ENCODE results near the gene ZNF569. TPM values are rescaled to one million over a fixed set of nuclear protein-coding genes. Genes with fewer than 3 reads are reported as not detected.
A peak's percentile ranks its signal among the peaks of the same experiment; 100 is the strongest.
"Not testable (repeated sequence)": the region's sequence is repeated elsewhere in the genome, so short reads cannot be mapped to it uniquely, and the experiment has no call there.

The ZNF569 gene
- total RNA-seq, 3 donors from 2014 or later, result 4.8 to 5.3 (median 5.1) TPM

DNA sequence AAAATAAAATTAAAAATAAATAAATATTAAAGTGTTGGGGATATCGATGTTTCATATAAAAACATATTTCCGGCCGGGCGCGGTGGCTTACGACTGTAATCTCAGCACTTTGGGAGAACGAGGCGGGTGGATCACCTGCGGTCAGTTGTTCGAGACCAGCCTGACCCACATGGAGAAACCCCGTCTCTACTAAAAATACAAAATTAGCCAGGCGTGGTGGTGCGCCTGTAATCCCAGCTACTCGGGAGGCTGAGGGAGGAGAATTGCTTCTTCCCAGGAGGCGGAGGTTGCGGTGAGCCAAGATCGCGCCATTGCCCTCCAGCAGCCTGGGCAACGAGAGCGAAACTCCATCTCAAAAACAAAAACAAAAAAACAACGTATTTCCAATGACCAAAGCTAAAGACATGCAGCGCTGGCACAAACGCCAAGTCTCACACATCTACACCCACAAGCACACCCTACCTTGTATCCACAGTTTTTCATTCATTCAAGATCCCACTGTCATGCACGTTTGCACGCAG lies 907 bp downstream of the ZNF569 start:
- Mint-ChIP-seq H3K9me3 (peaks cover 11% of the 10 kb centered on the region), H3K4me3 (peak overlapping the region; percentile 98), H3K4me1 (ENCODE audit: low read depth) (peaks cover 39% of the 10 kb centered on the region), H3K27me3 (ENCODE audit: low read depth) (no peaks in the 10 kb centered on the region), H3K36me3 (ENCODE audit: insufficient read depth) (peaks cover 21% of the 10 kb centered on the region)
- ATAC-seq, result no peak
- no peak for DNase-seq

- no peaks in the 10 kb centered on the region for H3K4me1 Mint-ChIP-seq (ENCODE audit: low read depth)
- DNase-seq (no peak), ATAC-seq (no peak)
- H3K36me3 Mint-ChIP-seq (ENCODE audit: insufficient read depth), result peaks cover 44% of the 10 kb centered on the region
- no peak overlapping the region for H3K4me3 Mint-ChIP-seq
- peaks cover 73% of the 10 kb centered on the region for H3K9me3 Mint-ChIP-seq
- no peaks in the 10 kb centered on the region for H3K27me3 Mint-ChIP-seq (ENCODE audit: low read depth)
Observed at GRCh38 chr19:37452500-37453245, 14.6 kb downstream of the ZNF569 start.

- H3K36me3 Mint-ChIP-seq (ENCODE audit: insufficient read depth), result peaks cover 51% of the 10 kb centered on the region
- H3K4me1 Mint-ChIP-seq (ENCODE audit: low read depth), result no peaks in the 10 kb centered on the region
- ATAC-seq (no peak), DNase-seq (no peak)
- H3K9me3 Mint-ChIP-seq, result peaks cover 48% of the 10 kb centered on the region
- H3K4me3 Mint-ChIP-seq, result no peak overlapping the region
- H3K27me3 Mint-ChIP-seq (ENCODE audit: low read depth), result no peaks in the 10 kb centered on the region
Observed at GRCh38 chr19:37413313-37414084, 53.7 kb downstream of the ZNF569 start.

DNA sequence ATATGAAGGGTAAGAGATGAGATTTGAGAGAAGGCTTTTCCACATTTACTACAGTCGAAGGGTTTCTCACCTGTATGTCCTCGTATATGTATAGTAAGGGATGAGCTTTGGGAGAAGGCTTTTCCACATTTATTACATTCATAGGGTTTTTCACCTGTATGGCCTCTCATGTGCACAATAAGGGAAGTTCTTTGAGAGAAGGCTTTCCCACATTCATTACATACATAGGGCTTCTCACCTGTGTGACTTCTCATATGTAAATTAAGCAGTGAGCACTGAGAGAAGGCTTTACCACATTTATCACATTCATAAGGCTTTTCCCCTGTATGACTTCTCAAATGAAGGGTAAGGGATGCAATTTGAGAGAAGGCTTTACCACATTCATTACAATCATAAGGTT lies 54.5 kb downstream of the ZNF569 start:
- ATAC-seq (no peak), DNase-seq (no peak)
- no peaks in the 10 kb centered on the region for H3K27me3 Mint-ChIP-seq (ENCODE audit: low read depth)
- no peaks in the 10 kb centered on the region for H3K4me1 Mint-ChIP-seq (ENCODE audit: low read depth)
- H3K36me3 Mint-ChIP-seq (ENCODE audit: insufficient read depth), result peaks cover 48% of the 10 kb centered on the region
- H3K9me3 Mint-ChIP-seq, result peaks cover 50% of the 10 kb centered on the region
- no peak overlapping the region for H3K4me3 Mint-ChIP-seq

GRCh38 chr19:37406140-37406846 lies 61.0 kb downstream of the ZNF569 start:
- H3K4me3 Mint-ChIP-seq; H3K4me1 Mint-ChIP-seq (ENCODE audit: low read depth); ATAC-seq; DNase-seq; H3K27me3 Mint-ChIP-seq (ENCODE audit: low read depth): not testable (repeated sequence)
- H3K36me3 Mint-ChIP-seq (ENCODE audit: insufficient read depth), result peaks cover 11% of the 10 kb centered on the region
- peaks cover 40% of the 10 kb centered on the region for H3K9me3 Mint-ChIP-seq

DNA sequence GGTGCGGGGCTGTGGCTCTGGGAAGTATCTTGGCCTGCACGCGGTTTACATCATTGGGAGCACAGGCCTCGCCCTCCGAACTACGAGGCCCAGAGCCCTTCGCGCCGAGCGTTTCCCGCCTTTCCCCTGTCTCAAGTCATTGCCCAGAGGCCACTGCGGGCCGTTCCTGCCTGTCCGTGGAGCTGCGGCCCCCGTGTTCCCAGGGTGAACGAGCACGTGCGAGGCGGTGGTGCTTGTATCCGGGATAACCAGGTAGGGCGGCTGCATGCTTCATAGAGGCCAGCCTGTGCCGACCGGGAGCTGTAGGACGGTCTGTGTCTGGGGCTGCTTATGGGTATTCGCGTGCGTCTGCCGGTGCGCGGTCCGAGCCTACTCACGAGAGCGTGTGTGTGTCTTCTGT lies 63.8 kb downstream of the ZNF569 start:
- no peak overlapping the region for H3K4me3 Mint-ChIP-seq
- H3K36me3 Mint-ChIP-seq (ENCODE audit: insufficient read depth), result peaks cover 4% of the 10 kb centered on the region
- DNase-seq (no peak), ATAC-seq (no peak)
- H3K4me1 Mint-ChIP-seq (ENCODE audit: low read depth), result no peaks in the 10 kb centered on the region
- H3K27me3 Mint-ChIP-seq (ENCODE audit: low read depth), result no peaks in the 10 kb centered on the region
- H3K9me3 Mint-ChIP-seq, result peaks cover 45% of the 10 kb centered on the region

- ATAC-seq, result no peak
- Mint-ChIP-seq H3K4me3 (no peak overlapping the region), H3K4me1 (ENCODE audit: low read depth) (no peaks in the 10 kb centered on the region), H3K27me3 (ENCODE audit: low read depth) (no peaks in the 10 kb centered on the region), H3K9me3 (peaks cover 43% of the 10 kb centered on the region), H3K36me3 (ENCODE audit: insufficient read depth) (peaks cover 2% of the 10 kb centered on the region)
- no peak for DNase-seq
Observed at GRCh38 chr19:37401078-37401477, 66.2 kb downstream of the ZNF569 start.

GRCh38 chr19:37391399-37391798 lies 75.8 kb downstream of the ZNF569 start:
- not testable (repeated sequence) for H3K27me3 Mint-ChIP-seq (ENCODE audit: low read depth); DNase-seq; H3K4me1 Mint-ChIP-seq (ENCODE audit: low read depth); H3K4me3 Mint-ChIP-seq; ATAC-seq
- Mint-ChIP-seq H3K36me3 (ENCODE audit: insufficient read depth) (peaks cover 36% of the 10 kb centered on the region), H3K9me3 (peaks cover 57% of the 10 kb centered on the region)

DNA sequence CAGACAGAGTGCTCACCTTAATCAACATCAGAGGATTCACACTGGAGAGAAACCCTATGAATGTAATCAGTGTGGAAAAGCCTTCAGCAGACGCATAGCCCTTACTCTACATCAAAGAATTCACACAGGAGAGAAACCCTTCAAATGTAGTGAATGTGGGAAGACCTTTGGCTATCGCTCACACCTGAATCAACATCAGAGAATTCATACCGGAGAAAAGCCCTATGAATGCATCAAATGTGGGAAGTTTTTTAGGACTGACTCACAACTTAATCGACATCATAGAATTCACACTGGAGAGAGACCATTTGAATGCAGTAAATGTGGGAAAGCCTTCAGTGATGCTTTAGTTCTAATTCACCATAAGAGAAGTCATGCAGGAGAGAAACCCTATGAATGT lies 78.0 kb downstream of the ZNF569 start:
- Mint-ChIP-seq H3K9me3 (peaks cover 61% of the 10 kb centered on the region), H3K4me3 (no peak overlapping the region), H3K4me1 (ENCODE audit: low read depth) (no peaks in the 10 kb centered on the region), H3K27me3 (ENCODE audit: low read depth) (no peaks in the 10 kb centered on the region), H3K36me3 (ENCODE audit: insufficient read depth) (peaks cover 50% of the 10 kb centered on the region)
- DNase-seq (no peak), ATAC-seq (no peak)

DNA sequence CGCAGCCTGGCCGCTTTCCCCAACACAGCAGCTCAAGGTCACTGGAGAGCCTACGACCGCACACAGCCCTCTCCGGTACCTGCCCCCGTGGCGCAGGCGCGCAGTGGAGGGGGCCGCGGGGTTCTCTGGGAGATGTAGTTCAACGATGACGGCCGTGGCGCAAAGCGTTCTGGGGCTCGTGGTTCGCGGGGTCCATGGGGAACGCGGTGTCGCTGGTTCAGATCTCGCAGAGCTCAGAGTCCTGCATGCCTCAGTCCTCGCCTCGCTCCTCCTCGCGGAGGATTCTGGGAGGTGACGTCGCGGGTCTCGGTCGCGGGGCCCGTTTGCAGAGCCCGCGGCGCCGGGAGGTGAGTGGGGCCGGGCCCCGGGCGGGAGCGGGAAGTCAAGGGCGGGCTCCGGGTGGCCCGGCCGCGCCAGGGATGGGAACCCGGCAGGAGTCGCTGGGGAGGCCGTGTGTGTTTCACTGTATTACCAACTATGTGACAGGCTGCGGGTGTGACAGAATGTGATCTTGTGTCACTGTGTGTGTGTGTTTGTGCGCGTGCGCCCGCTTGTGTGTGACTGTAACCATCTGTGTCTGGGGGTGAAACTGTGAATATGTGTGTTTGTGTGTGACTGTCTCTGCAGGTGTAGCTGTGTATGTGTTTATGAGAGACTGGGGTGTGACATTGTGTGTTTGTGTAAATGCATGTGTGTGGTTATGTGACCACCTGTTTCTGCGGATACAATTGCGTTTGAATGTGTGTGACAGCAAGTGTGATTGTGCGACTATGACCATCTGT lies 96.2 kb downstream of the ZNF569 start, which contains the start of gene ZNF527:
Gene ZNF527 (plus strand): TSS at position 220 of the 782 bp plus-strand sequence. CDS start 3,100 bp downstream, outside the sequence.
- DNase-seq, result peak; percentile 93

GRCh38 chr19:37370386-37370879 lies 96.8 kb downstream of the ZNF569 start:
- peak; percentile 28 to 42 for ATAC-seq

More for the DNA sequence above, 96.2 kb downstream of the ZNF569 start, which contains the start of gene ZNF527:
- Mint-ChIP-seq H3K4me1 (ENCODE audit: low read depth) (peaks cover 17% of the 10 kb centered on the region), H3K36me3 (ENCODE audit: insufficient read depth) (peaks cover 7% of the 10 kb centered on the region), H3K4me3 (peak within 1 kb of the TSS; percentile 96), H3K9me3 (peaks cover 5% of the 10 kb centered on the region), H3K27me3 (ENCODE audit: low read depth) (no peaks in the 10 kb centered on the region)
- ATAC-seq, result peak; percentile 99

DNA sequence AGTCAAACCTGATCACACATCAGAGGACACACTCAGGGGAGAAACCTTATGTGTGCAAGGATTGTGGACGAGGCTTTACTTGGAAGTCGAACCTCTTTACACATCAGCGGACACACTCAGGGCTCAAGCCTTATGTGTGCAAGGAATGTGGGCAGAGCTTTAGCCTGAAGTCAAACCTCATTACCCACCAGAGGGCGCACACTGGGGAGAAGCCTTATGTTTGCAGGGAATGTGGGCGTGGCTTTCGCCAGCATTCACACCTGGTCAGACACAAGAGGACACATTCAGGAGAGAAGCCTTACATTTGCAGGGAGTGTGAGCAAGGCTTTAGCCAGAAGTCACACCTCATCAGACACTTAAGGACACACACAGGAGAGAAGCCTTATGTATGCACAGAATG lies 104.5 kb downstream of the ZNF569 start:
- Mint-ChIP-seq H3K4me3 (no peak overlapping the region), H3K27me3 (ENCODE audit: low read depth) (no peaks in the 10 kb centered on the region), H3K36me3 (ENCODE audit: insufficient read depth) (peaks cover 50% of the 10 kb centered on the region), H3K4me1 (ENCODE audit: low read depth) (no peaks in the 10 kb centered on the region), H3K9me3 (peaks cover 43% of the 10 kb centered on the region)
- DNase-seq (no peak), ATAC-seq (no peak)

More at GRCh38 chr19:37370386-37370879, 96.8 kb downstream of the ZNF569 start:
- H3K36me3 Mint-ChIP-seq (ENCODE audit: insufficient read depth); H3K9me3 Mint-ChIP-seq; DNase-seq; H3K27me3 Mint-ChIP-seq (ENCODE audit: low read depth): not testable (repeated sequence)
- Mint-ChIP-seq H3K4me3 (peak overlapping the region; percentile 96), H3K4me1 (ENCODE audit: low read depth) (peaks cover 17% of the 10 kb centered on the region)

GRCh38 chr19:37361994-37362393 lies 105.2 kb downstream of the ZNF569 start:
- Mint-ChIP-seq H3K9me3 (peaks cover 50% of the 10 kb centered on the region), H3K4me1 (ENCODE audit: low read depth) (no peaks in the 10 kb centered on the region), H3K36me3 (ENCODE audit: insufficient read depth) (peaks cover 57% of the 10 kb centered on the region), H3K27me3 (ENCODE audit: low read depth) (no peaks in the 10 kb centered on the region), H3K4me3 (no peak overlapping the region)
- ATAC-seq (no peak), DNase-seq (no peak)

Measured in activated T-cell treated with anti-CD3 and anti-CD28 coated beads, Interleukin-2, amount 50 U/mL, for 4 hours (primary cell).